HG02938 (cell line): ENCODE measurements around the gene CHD6.

Experiments used
- ATAC-seq: cut with Tn5 transposase; IDR thresholded peaks from one replicate; pipeline ENCODE4 v1.9.1; 2021; ENCODE audit warnings: mild to moderate bottlenecking, moderate library complexity; ENCODE audit not compliant: unreplicated experiment

Gene CHD6

GRCh38 chr20:41395667-41396664, 222.2 kb downstream of the CHD6 start:
- no peak for ATAC-seq

- ATAC-seq, result no peak
These were observed 223.1 kb downstream of the CHD6 start for GRCh38 chr20:41394931-41395666.

- no peak for ATAC-seq
These were observed 224.1 kb downstream of the CHD6 start for GRCh38 chr20:41394081-41394480.

DNA sequence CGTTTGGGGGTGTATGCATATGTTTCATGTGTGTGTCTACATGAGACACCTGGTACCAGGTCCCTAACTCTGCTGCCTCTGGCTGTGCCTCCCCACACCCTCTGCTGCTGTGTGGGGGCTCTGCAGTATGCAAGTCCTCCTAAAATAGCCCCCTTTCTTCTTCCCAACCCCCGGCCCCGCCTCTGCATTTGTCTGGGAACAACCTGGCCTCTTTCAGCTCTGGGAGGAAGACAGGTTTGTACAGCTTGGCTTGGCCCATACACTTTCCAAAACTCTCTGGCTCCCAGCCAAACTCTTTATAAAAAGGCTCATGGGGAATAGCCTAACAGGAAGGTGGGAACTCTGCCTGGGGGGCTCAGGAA, 224.5 kb downstream of the CHD6 start:
- ATAC-seq, result no peak

DNA sequence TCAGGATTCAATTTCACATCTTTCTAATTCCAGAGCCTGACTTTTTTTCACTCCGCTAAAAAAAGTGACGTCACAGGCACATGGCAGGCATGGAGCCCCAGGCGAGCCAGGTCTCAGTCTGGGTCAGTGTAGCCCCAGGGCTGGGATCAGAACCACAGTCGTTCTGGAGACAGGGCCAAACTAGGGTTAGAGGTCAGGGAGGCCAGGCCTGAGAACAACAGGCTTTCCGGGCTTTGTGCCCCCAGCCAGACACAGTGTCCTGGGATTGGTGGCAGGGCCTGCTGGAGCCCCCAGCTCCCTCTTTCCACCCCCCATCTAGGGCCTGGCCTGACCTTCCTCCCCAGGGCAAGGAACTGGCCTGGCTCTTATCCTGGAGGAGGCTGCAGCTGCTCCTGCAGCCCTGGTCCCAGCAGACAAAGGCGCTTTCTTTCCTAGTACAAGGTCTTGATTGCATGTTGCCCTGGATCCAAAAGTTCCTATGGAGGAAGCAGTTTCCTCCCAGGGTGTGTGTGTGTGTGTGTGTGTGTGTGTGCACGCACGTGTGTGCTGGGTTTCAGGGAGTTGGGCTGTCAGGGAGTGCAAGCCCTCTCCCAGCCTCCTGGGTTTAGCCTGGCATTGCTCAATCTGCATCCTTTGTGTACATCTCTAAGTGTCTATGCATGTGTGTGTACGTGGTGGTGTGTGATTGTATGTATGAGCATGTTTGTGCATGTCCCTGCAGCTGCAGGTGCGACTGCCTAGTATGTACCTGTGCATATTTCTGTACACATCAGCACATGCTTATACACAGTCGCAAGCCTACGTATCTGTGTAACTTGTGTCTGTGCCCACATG, 225.1 kb downstream of the CHD6 start:
- ATAC-seq, result no peak

GRCh38 chr20:41392295-41392694, 225.9 kb downstream of the CHD6 start:
- ATAC-seq, result no peak

DNA sequence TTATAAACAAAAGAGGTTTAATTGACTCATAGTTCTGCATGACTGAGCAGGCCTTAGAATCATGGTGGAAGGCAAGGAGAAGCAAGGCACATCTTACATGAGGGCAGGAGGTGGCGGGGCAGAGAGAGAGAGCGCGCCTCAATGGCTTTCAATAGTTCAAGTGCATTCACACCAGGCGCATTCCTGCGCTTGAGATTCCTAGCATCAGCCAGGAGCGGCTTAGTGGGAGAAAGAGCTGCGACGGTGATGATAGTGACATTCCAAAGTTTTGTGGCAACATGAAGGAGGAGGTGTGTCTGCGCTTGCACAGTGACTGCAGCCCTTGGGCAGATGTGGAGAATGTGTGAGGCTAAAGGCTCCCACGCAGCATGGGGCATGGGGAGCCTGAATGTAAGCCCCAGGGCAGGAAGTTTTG, 226.6 kb downstream of the CHD6 start:
- no peak for ATAC-seq

- ATAC-seq, result no peak
These were observed 227.3 kb downstream of the CHD6 start for GRCh38 chr20:41390889-41391288.

GRCh38 chr20:41387444-41387851, 230.7 kb downstream of the CHD6 start:
- no peak for ATAC-seq

GRCh38 chr20:41386502-41387427, 231.4 kb downstream of the CHD6 start:
- ATAC-seq, result no peak

GRCh38 chr20:41382791-41383305, 235.3 kb downstream of the CHD6 start:
- no peak for ATAC-seq

GRCh38 chr20:41380551-41381193, 237.5 kb downstream of the CHD6 start:
- ATAC-seq, result no peak

GRCh38 chr20:41379551-41379950, 238.6 kb downstream of the CHD6 start:
- ATAC-seq, result no peak

DNA sequence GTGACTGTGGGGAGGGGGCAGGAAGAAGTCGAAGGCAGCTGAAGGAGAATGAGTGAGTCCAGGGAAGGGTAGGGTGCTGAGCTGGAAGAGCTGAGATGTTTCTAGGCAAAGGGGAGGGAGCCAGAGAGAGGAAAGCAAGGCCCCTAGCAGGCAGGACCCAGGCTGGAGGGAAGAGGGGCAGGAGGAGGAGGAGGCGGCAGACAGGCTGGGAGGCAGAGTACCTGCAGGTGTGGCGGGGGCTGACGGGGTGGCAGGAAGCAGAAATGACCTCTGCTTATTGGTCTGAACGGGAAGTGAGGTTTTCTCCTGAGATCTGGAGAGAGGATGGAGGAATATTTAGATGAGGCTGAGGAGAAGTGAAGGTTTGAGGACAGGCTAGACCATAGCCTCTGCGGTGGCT, 240.9 kb downstream of the CHD6 start:
- ATAC-seq, result no peak

- no peak for ATAC-seq
These were observed 241.8 kb downstream of the CHD6 start for GRCh38 chr20:41376349-41376748.

DNA sequence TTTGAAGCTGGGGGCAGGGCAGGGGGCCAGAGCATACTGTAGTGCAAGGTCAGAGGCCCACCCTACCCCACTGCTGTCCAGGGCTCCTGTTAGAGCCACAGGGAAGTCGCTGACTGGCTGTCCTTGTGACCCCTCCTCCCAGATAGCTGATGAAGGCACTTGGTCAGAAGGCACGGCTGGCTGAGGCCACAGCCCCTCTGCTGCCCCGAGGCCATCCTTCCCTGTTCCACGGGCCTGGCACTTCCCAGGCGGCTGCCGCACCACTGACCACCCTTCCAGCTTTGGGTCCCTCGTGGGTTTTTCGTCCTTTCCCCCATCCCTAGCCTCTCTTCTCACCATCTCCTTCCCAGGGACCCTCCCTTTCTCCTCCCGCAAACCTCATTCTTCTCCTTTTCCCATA, 242.3 kb downstream of the CHD6 start:
- no peak for ATAC-seq

GRCh38 chr20:41373931-41374920, 244.0 kb downstream of the CHD6 start:
- no peak for ATAC-seq

DNA sequence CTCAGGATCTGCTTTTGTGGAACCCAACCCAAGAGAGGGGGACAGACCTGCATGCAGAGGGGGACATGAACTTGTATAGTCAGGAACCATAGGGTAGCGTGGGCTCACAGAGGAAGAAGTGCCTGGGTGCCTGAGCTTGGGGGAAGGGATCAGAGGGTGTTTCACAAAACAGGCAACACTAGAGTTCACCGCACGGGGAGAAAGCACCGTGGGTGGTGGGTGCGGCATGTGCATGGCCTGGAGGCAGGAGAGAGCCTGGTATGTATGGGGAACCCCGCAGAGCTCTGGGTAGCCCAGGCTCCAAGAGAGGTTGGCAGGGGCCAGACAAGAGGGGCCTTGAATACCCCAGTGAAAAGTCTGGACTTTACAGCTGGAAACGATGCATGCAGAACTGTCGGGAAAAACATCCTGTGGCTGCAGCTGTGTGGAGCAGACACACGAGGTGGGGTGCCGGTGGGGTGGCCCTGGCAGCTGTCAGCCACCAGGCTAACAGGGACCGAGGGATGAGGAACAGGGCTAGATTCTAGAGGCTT, 244.9 kb downstream of the CHD6 start:
- ATAC-seq, result no peak
